Measurements from ENCODE around the gene CDH13. TPM values are rescaled to one million over a fixed set of nuclear protein-coding genes. Genes with fewer than 3 reads are reported as not detected.

Gene CDH13
- total and polyA plus RNA-seq, 9 of the 15 experiments (the other 6 are each of a cell fraction or from before 2014, with no cell fraction given) = 0.03 TPM; not detected in 8

DNA sequence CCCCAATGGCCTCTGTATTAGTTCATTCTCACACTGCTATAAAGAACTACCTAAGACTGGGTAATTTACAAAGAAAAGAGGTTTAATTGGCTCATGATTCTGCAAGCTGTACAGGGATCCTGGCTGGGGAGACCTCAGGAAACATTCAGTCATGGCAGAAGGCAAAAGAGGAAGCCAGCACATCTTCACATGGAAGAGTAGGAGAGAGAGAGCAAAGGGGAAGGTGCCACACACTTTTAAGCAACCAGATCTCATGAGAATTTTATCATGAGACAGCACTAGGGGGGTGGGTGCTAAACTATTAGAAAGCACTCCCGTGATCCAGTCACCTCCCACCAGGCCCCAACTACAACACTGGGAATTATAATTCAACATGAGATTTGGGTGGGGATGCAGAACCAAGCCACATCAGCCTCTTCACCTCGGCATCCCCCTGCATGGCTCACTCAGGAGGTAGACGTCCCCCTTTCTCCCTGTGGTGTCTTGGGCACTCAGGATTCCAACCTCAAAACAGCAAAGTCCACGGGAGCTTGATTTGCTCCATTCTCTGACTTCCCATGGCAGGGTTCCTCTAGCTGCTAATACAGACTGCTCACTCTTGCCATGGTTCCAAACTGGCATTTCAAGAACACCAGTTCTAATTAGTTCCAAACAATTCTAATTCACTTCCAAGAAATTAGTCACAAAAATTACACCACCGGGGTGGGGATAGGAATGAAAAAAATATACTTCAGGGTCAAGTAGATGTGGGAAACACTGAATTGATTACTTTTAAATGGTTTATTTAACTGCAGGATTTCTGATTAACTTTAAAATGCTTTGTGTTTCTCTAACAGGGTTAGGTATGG is 977.2 kb downstream of the CDH13 start:
- 0% methylated on average over 5 of the region's 5 CpGs for WGBS (ENCODE audit: insufficient coverage, low coverage, missing lambda C conversion rate)
- Histone ChIP-seq H3K4me2 (ENCODE audit: insufficient read depth, low read length) (no peak overlapping the region), H4K20me1 (replicated peaks; ENCODE audit: control insufficient read depth, insufficient read depth, low read length) (no peaks in the 10 kb centered on the region), H3K9me1 (ENCODE audit: control insufficient read depth, insufficient read depth, low read length) (no peaks in the 10 kb centered on the region), H3K4me1 (replicated peaks in 1 of 2; ENCODE audit: control insufficient read depth in 2 of 2, insufficient read depth in 2 of 2, low read length in 2 of 2) (no peaks in the 10 kb centered on the region), H3K27me3 (ENCODE audit: control insufficient read depth in 2 of 2, insufficient read depth in 2 of 2, low read length in 2 of 2) (peaks cover 0 to 3% of the 10 kb centered on the region in 2 experiments; a peak in 1 of 5 replicates), H3K79me2 (ENCODE audit: control insufficient read depth, insufficient read depth, low read length) (no peaks in the 10 kb centered on the region), H3K4me3 (no peak overlapping the region), H3K9me3 (replicated peaks; ENCODE audit: control insufficient read depth, insufficient read depth, low read depth, low read length) (no peaks in the 10 kb centered on the region), H3K36me3 (ENCODE audit: control insufficient read depth, insufficient read depth, low read length) (no peaks in the 10 kb centered on the region), H2AFZ (ENCODE audit: low read depth, low read length) (no peak overlapping the region), H3K9ac (ENCODE audit: insufficient read depth in 1 of 2, low read depth in 2 of 2, low read length in 2 of 2) (no peak overlapping the region), H3K27ac (ENCODE audit: extremely low read depth, low read depth, low read length) (no peak overlapping the region)
- FAIRE-seq = no peak
- no peak for ATAC-seq
- DNase-seq (ENCODE audit: extremely low read depth in 1 of 4, low spot score in 3 of 4) = no peak
- intact Hi-C loops (cut with micrococcal nuclease) (no loop called here), in situ Hi-C loops (cut with MboI) (no loop called here)
- no TSS peak for BruUV-seq (replicated peaks)
- CTCF ChIA-PET (ENCODE audit: low intra/inter-chr PET ratio) = no interaction called here
- POLR2A ChIA-PET = no interaction called here
- TF ChIP-seq TAF15 (IDR thresholded peaks at IDR 0.05; ENCODE audit: low read depth, low read length) (no peak), ZBTB8A (IDR thresholded peaks at IDR 0.05; ENCODE audit: partially characterized antibody) (no peak), ZC3H8 (IDR thresholded peaks at IDR 0.05) (no peak), GATAD2B (IDR thresholded peaks at IDR 0.05; ENCODE audit: borderline replicate concordance) (no peak), TRIM24 (IDR thresholded peaks at IDR 0.05) (no peak), PML (IDR thresholded peaks at IDR 0.05; ENCODE audit: low read length) (no peak), MTF1 (CRISPR knock-in tag; IDR thresholded peaks at IDR 0.05; ENCODE audit: borderline replicate concordance) (no peak)
- TF ChIP-seq, protein P1, sequence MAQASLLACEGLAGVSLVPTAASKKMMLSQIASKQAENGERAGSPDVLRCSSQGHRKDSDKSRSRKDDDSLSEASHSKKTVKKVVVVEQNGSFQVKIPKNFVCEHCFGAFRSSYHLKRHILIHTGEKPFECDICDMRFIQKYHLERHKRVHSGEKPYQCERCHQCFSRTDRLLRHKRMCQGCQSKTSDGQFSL (CRISPR knock-in tag; IDR thresholded peaks at IDR 0.05) = no peak
- TF ChIP-seq, protein P1 (tag; IDR thresholded peaks at IDR 0.05) = no peak
- TF ChIP-seq, protein P2, sequence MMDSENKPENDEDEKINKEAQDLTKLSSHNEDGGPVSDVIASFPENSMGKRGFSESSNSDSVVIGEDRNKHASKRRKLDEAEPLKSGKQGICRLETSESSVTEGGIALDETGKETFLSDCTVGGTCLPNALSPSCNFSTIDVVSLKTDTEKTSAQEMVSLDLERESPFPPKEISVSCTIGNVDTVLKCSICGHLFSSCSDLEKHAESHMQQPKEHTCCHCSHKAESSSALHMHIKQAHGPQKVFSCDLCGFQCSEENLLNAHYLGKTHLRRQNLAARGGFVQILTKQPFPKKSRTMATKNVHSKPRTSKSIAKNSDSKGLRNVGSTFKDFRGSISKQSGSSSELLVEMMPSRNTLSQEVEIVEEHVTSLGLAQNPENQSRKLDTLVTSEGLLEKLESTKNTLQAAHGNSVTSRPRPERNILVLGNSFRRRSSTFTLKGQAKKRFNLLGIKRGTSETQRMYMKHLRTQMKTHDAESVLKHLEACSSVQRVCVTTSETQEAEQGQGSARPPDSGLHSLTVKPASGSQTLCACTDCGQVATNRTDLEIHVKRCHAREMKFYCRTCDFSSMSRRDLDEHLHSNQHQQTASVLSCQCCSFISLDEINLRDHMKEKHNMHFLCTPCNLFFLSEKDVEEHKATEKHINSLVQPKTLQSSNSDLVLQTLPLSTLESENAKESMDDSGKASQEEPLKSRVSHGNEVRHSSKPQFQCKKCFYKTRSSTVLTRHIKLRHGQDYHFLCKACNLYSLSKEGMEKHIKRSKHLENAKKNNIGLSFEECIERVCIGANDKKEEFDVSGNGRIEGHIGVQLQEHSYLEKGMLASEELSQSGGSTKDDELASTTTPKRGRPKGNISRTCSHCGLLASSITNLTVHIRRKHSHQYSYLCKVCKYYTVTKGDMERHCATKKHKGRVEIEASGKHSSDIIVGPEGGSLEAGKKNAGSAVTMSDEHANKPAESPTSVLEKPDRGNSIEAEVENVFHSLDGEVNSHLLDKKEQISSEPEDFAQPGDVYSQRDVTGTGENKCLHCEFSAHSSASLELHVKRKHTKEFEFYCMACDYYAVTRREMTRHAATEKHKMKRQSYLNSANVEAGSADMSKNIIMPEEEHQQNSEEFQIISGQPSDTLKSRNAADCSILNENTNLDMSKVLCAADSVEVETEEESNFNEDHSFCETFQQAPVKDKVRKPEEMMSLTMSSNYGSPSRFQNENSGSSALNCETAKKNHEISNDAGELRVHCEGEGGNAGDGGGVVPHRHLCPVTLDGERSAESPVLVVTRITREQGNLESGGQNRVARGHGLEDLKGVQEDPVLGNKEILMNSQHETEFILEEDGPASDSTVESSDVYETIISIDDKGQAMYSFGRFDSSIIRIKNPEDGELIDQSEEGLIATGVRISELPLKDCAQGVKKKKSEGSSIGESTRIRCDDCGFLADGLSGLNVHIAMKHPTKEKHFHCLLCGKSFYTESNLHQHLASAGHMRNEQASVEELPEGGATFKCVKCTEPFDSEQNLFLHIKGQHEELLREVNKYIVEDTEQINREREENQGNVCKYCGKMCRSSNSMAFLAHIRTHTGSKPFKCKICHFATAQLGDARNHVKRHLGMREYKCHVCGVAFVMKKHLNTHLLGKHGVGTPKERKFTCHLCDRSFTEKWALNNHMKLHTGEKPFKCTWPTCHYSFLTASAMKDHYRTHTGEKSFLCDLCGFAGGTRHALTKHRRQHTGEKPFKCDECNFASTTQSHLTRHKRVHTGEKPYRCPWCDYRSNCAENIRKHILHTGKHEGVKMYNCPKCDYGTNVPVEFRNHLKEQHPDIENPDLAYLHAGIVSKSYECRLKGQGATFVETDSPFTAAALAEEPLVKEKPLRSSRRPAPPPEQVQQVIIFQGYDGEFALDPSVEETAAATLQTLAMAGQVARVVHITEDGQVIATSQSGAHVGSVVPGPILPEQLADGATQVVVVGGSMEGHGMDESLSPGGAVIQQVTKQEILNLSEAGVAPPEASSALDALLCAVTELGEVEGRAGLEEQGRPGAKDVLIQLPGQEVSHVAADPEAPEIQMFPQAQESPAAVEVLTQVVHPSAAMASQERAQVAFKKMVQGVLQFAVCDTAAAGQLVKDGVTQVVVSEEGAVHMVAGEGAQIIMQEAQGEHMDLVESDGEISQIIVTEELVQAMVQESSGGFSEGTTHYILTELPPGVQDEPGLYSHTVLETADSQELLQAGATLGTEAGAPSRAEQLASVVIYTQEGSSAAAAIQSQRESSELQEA (IDR thresholded peaks at IDR 0.05; ENCODE audit: low read depth) = no peak

Measured in K562 (cell line).